Stimulated activated CD8-positive, alpha-beta memory T cell treated with anti-CD3 and anti-CD28 coated beads, Interleukin-4, amount 100 ng/mL, for 4 hours (primary cell): ENCODE measurements around the gene LMF1.
"Not testable (repeated sequence)": the region's sequence is repeated elsewhere in the genome, so short reads cannot be mapped to it uniquely, and the experiment has no call there.

Source experiments
- DNase-seq, 2 donors: peaks; one replicate each; pipeline ENCODE4 v3.0.0-alpha.2; 2020; ENCODE audit warnings: low read depth in 2 of 2, low spot score in 1 of 2

LMF1 gene

GRCh38 chr16:897200-897543 is 73.6 kb downstream of the LMF1 start:
- no peak for DNase-seq

GRCh38 chr16:896261-897199 is 74.3 kb downstream of the LMF1 start:
- no peak for DNase-seq

- DNase-seq: no peak
Observed at GRCh38 chr16:895371-895770, 75.4 kb downstream of the LMF1 start.

- no peak for DNase-seq
Observed at GRCh38 chr16:894841-895240, 75.9 kb downstream of the LMF1 start.

- DNase-seq: no peak
Observed at GRCh38 chr16:894136-894535, 76.6 kb downstream of the LMF1 start.

GRCh38 chr16:893360-893759 is 77.4 kb downstream of the LMF1 start:
- no peak for DNase-seq

GRCh38 chr16:892536-893255 is 78.1 kb downstream of the LMF1 start:
- no peak for DNase-seq

GRCh38 chr16:892006-892405 is 78.8 kb downstream of the LMF1 start:
- DNase-seq: no peak

- DNase-seq: no peak
Observed at GRCh38 chr16:891353-891740, 79.4 kb downstream of the LMF1 start.

GRCh38 chr16:890716-891352 is 80.0 kb downstream of the LMF1 start:
- DNase-seq: no peak

GRCh38 chr16:890217-890616 is 80.6 kb downstream of the LMF1 start:
- DNase-seq: no peak

GRCh38 chr16:889586-889985 is 81.2 kb downstream of the LMF1 start:
- DNase-seq: no peak

- DNase-seq: no peak
Observed at GRCh38 chr16:888901-889570, 81.7 kb downstream of the LMF1 start.

- DNase-seq: not testable (repeated sequence)
Observed at GRCh38 chr16:888456-888855, 82.3 kb downstream of the LMF1 start.

- no peak for DNase-seq
Observed at GRCh38 chr16:887846-888245, 82.9 kb downstream of the LMF1 start.

- no peak for DNase-seq
Observed at GRCh38 chr16:886802-887731, 83.7 kb downstream of the LMF1 start.

GRCh38 chr16:886084-886543 is 84.7 kb downstream of the LMF1 start:
- no peak for DNase-seq

- no peak for DNase-seq
Observed at GRCh38 chr16:885391-885790, 85.4 kb downstream of the LMF1 start.

GRCh38 chr16:884232-884631 is 86.6 kb downstream of the LMF1 start:
- no peak for DNase-seq

GRCh38 chr16:883781-884180 is 87.0 kb downstream of the LMF1 start:
- DNase-seq: no peak
